SK-N-SH treated with all-trans-retinoic acid at 6 μM for 48 hours (cell line): ENCODE measurements around the gene TSHZ3.

Experiments
- RARB ChIP-seq: fragments of 250-450 bp; sonication (Bioruptor Pico); IDR thresholded peaks from 2 replicates; pipeline ENCODE4 v1.8.0; 2021; ENCODE audit warnings: mild to moderate bottlenecking, moderate library complexity
- TCF4 ChIP-seq: fragments of 250-450 bp; sonication (Bioruptor Pico); IDR thresholded peaks from 2 replicates; pipeline ENCODE4 v1.8.0; 2021; ENCODE audit warnings: mild to moderate bottlenecking, moderate library complexity, borderline replicate concordance
- ZFP3 ChIP-seq: fragments of 250-450 bp; sonication (Bioruptor Pico); IDR thresholded peaks from 2 replicates; pipeline ENCODE4 v1.5.0; 2020; ENCODE audit warnings: mild to moderate bottlenecking, moderate library complexity
- TF ChIP-seq, protein P1 (sequence below): fragments of 250-450 bp; sonication (Bioruptor Pico); IDR thresholded peaks from 2 replicates; pipeline ENCODE4 v1.5.0; 2020; ENCODE audit warnings: mild to moderate bottlenecking, moderate library complexity
- TF ChIP-seq, protein P2 (sequence below): fragments of 250-450 bp; sonication (Bioruptor Pico); IDR thresholded peaks from 2 replicates; pipeline ENCODE4 v1.8.0; 2020; ENCODE audit warnings: mild to moderate bottlenecking, moderate library complexity, borderline replicate concordance
- TF ChIP-seq, protein P3 (sequence below): fragments of 250-450 bp; sonication (Bioruptor Pico); IDR thresholded peaks from 2 replicates; pipeline ENCODE4 v1.5.1; 2021; ENCODE audit warnings: mild to moderate bottlenecking, moderate library complexity

DNA sequence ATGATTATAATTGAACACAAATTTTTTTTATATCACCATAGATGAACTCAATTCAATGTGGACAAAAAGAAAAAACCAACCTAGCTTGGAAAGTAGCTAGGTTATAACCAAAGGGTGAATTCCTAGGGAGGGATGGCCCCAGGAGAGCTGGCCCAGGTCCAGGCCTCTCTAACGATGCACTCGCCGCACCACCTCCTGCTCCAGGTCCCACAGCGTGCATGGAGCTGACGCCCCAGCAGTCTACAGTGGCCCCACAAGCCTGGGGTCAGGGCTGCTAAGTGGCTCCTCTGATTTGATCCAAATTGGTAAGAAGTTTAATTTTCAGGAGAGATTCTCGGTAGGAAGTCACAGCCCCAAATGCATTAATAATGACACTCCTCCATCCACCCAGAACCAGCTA lies 48.8 kb downstream of the TSHZ3 start:
- TF ChIP-seq, protein P1, sequence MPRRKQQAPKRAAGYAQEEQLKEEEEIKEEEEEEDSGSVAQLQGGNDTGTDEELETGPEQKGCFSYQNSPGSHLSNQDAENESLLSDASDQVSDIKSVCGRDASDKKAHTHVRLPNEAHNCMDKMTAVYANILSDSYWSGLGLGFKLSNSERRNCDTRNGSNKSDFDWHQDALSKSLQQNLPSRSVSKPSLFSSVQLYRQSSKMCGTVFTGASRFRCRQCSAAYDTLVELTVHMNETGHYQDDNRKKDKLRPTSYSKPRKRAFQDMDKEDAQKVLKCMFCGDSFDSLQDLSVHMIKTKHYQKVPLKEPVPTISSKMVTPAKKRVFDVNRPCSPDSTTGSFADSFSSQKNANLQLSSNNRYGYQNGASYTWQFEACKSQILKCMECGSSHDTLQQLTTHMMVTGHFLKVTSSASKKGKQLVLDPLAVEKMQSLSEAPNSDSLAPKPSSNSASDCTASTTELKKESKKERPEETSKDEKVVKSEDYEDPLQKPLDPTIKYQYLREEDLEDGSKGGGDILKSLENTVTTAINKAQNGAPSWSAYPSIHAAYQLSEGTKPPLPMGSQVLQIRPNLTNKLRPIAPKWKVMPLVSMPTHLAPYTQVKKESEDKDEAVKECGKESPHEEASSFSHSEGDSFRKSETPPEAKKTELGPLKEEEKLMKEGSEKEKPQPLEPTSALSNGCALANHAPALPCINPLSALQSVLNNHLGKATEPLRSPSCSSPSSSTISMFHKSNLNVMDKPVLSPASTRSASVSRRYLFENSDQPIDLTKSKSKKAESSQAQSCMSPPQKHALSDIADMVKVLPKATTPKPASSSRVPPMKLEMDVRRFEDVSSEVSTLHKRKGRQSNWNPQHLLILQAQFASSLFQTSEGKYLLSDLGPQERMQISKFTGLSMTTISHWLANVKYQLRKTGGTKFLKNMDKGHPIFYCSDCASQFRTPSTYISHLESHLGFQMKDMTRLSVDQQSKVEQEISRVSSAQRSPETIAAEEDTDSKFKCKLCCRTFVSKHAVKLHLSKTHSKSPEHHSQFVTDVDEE: no peak
- TF ChIP-seq, protein P2, sequence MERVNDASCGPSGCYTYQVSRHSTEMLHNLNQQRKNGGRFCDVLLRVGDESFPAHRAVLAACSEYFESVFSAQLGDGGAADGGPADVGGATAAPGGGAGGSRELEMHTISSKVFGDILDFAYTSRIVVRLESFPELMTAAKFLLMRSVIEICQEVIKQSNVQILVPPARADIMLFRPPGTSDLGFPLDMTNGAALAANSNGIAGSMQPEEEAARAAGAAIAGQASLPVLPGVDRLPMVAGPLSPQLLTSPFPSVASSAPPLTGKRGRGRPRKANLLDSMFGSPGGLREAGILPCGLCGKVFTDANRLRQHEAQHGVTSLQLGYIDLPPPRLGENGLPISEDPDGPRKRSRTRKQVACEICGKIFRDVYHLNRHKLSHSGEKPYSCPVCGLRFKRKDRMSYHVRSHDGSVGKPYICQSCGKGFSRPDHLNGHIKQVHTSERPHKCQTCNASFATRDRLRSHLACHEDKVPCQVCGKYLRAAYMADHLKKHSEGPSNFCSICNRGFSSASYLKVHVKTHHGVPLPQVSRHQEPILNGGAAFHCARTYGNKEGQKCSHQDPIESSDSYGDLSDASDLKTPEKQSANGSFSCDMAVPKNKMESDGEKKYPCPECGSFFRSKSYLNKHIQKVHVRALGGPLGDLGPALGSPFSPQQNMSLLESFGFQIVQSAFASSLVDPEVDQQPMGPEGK (CRISPR knock-in tag): no peak
- no peak for TF ChIP-seq RARB (CRISPR knock-in tag)
- no peak for TF ChIP-seq ZFP3 (CRISPR knock-in tag)
- TF ChIP-seq, protein P3, sequence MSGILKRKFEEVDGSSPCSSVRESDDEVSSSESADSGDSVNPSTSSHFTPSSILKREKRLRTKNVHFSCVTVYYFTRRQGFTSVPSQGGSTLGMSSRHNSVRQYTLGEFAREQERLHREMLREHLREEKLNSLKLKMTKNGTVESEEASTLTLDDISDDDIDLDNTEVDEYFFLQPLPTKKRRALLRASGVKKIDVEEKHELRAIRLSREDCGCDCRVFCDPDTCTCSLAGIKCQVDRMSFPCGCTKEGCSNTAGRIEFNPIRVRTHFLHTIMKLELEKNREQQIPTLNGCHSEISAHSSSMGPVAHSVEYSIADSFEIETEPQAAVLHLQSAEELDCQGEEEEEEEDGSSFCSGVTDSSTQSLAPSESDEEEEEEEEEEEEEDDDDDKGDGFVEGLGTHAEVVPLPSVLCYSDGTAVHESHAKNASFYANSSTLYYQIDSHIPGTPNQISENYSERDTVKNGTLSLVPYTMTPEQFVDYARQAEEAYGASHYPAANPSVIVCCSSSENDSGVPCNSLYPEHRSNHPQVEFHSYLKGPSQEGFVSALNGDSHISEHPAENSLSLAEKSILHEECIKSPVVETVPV (CRISPR knock-in tag): no peak
- no peak for TF ChIP-seq TCF4 (CRISPR knock-in tag)
